Psoas muscle (tissue), 8 donors: ENCODE measurements around the gene MST1. TPM values are rescaled to one million over a fixed set of nuclear protein-coding genes. Genes with fewer than 3 reads are reported as not detected.

Experiments
- ATAC-seq, 4 donors: fragments of 200-7000 bp; cut with Tn5 transposase; one replicate each; pipeline ENCODE4 v1.9.1; 2020; ENCODE audit warnings: moderate library complexity in 3 of 4, mild to moderate bottlenecking in 2 of 4
- DNase-seq, 2 donors: peaks; one replicate each; pipeline ENCODE4 v3.0.0-alpha.2; 2020
- H3K27ac ChIP-seq: fragments of 200-600 bp; one replicate; pipeline ENCODE4 v1.8.0; 2022
- H3K27me3 ChIP-seq, 3 donors: fragments of 200-600 bp in 1 of 3; one replicate each; pipeline versions ENCODE4 v1.6.1 to v1.8.0; 2013 to 2022; ENCODE audit warnings: low read length in 2 of 3, mild to moderate bottlenecking in 2 of 3, moderate library complexity in 1 of 3; ENCODE audit not compliant: insufficient read depth in 3 of 3
- H3K36me3 ChIP-seq, 2 donors: fragments of 200-600 bp in 1 of 2; one replicate each; pipeline versions ENCODE4 v1.6.1 to v1.8.0; 2013 to 2022; ENCODE audit warnings: low read depth in 1 of 2, mild to moderate bottlenecking in 1 of 2, moderate library complexity in 1 of 2; ENCODE audit not compliant: insufficient read depth in 1 of 2
- H3K4me1 ChIP-seq: fragments of 200-600 bp; one replicate; pipeline ENCODE4 v1.8.0; 2022
- H3K4me3 ChIP-seq: fragments of 200-600 bp; one replicate; pipeline ENCODE4 v1.8.0; 2022; ENCODE audit warnings: mild to moderate bottlenecking
- H3K9me3 ChIP-seq: fragments of 200-600 bp; one replicate; pipeline ENCODE4 v1.8.0; 2022
- CTCF ChIP-seq: fragments of 200-600 bp; IDR thresholded peaks from one replicate; pipeline ENCODE4 v1.8.0; 2022; ENCODE audit warnings: antibody characterized with exemption
- WGBS, 3 donors: extraction: QIAGEN DNeasy Blood & Tissue Kit; methylation state at CpG; one replicate each; pipeline versions ENCODE4 v1.1.6 to v1.1.7; 2013; 5-methylcytosine and 5-hydroxymethylcytosine counted together
- intact Hi-C, 2 donors: fragments of 100-400 bp; cut with DNase I; formaldehyde crosslinking; loops; one replicate each; pipeline versions ENCODE4 v1.11.0 to v1.14.2; 2022
- polyA plus RNA-seq, 3 donors: library from polyadenylated mRNA; stranded (reverse); fragments of 200-250 nt; gene quantifications; one replicate each; pipeline ENCODE4 v1.2.3, GENCODE V29; 2013
- total RNA-seq, 4 donors: library from RNA; stranded (reverse); fragmentation: NEBNext Ultra II Directional in 2 of 4; extraction: Animal tissue kit (Norgen Biotek cat#: 25700) in 2 of 4; gene quantifications; one replicate each; pipeline versions ENCODE4 v1.2.1 to v1.2.4, GENCODE V29; 2021 to 2023
- donor health status: healthy with polysubstance abuse.
- donor health status: DM: no; HTN: no; CAD: no; lungs with moderate emphysema.
- donor health status: Bipolar disorder and iron deficiency.
- donor health status: healthy.
- donor health status: DM: yes; HTN: yes; CAD: no.
- donor health status: DM: no; HTN: no; CAD: no.
- donor health status: DM: no; HTN: no; CAD: no.
- donor health status: DM: yes; HTN: yes; CAD: no.

The MST1 gene
- total and polyA plus RNA-seq, 7 donors, result 1.4 to 7.0 (median 3.2) TPM

GRCh38 chr3:49680493-49681231 is 8.6 kb downstream of the MST1 start:
- Histone ChIP-seq H3K27me3 (no peaks in the 10 kb centered on the region), H3K9me3 (no peaks in the 10 kb centered on the region), H3K36me3 (peaks cover 24 to 90% of the 10 kb centered on the region in 2 donors), H3K4me3 (no peak overlapping the region), H3K4me1 (peaks cover 5% of the 10 kb centered on the region), H3K27ac (no peak overlapping the region)
- DNase-seq, result no peak
- 65 to 67% (median 66%) methylated on average over 7 of the region's 7 CpGs for WGBS, 3 donors
- intact Hi-C loops, result no loop called here
- no peak for TF ChIP-seq CTCF
- ATAC-seq, result no peak

GRCh38 chr3:49675912-49676311 is 13.4 kb downstream of the MST1 start:
- DNase-seq (no peak), ATAC-seq (no peak)
- Histone ChIP-seq H3K36me3 (peaks cover 18 to 57% of the 10 kb centered on the region in 2 donors), H3K27me3 (no peaks in the 10 kb centered on the region), H3K27ac (no peak overlapping the region), H3K9me3 (no peaks in the 10 kb centered on the region), H3K4me1 (peaks cover 20% of the 10 kb centered on the region), H3K4me3 (no peak overlapping the region)
- WGBS, 3 donors, result 86 to 93% (median 88%) methylated on average over 11 of the region's 11 CpGs
- intact Hi-C loops, result no loop called here
- TF ChIP-seq CTCF, result no peak

- Histone ChIP-seq H3K4me3 (peak overlapping the region; percentile 86), H3K27me3 (no peaks in the 10 kb centered on the region), H3K27ac (peak overlapping the region; percentile 95), H3K4me1 (peaks cover 20% of the 10 kb centered on the region), H3K36me3 (peaks cover 10 to 43% of the 10 kb centered on the region in 2 donors), H3K9me3 (no peaks in the 10 kb centered on the region)
- no peak for TF ChIP-seq CTCF
- WGBS, 3 donors, result 6 to 14% (median 7%) methylated on average over 34 of the region's 34 CpGs
- ATAC-seq (peak; percentile 22 to 33 (median 26)), DNase-seq (no peak)
- intact Hi-C loops, result no loop called here
These were observed 14.7 kb downstream of the MST1 start for GRCh38 chr3:49674497-49674983.

GRCh38 chr3:49673715-49674496 is 15.4 kb downstream of the MST1 start, which contains the start of gene APEH:
APEH (plus strand) TSS chr3:49674351; CDS start chr3:49674402, 51 bp downstream.
- intact Hi-C loops, result no loop called here
- no peak for TF ChIP-seq CTCF
- peak; percentile 91 to 93 (median 92) for ATAC-seq
- Histone ChIP-seq H3K4me1 (peaks cover 20% of the 10 kb centered on the region), H3K36me3 (peaks cover 10 to 37% of the 10 kb centered on the region in 2 donors), H3K27ac (peak within 1 kb of the TSS; percentile 95), H3K4me3 (peak within 1 kb of the TSS; percentile 86), H3K27me3 (no peaks in the 10 kb centered on the region), H3K9me3 (no peaks in the 10 kb centered on the region)
- peak; percentile 98 to 99 for DNase-seq
- WGBS, 3 donors, result 0 to 2% (median 0%) methylated on average over 63 to 71 of the region's 71 CpGs
